ENCODE data around the gene C19orf81.
"Not testable (repeated sequence)": the region's sequence is repeated elsewhere in the genome, so short reads cannot be mapped to it uniquely, and the experiment has no call there.

Gene C19orf81

GRCh38 chr19:50649433-50650391, at the start of gene C19orf81:
Gene C19orf81 (plus strand): TSS chr19:50649445. CDS start chr19:50649445, 0 bp downstream.
- DNase-seq (ENCODE audit: extremely low spot score, insufficient read length, low read depth) (no peak), FAIRE-seq (no peak)

GRCh38 chr19:50601407-50602088, 47.7 kb upstream of the C19orf81 start:
- FAIRE-seq = no peak
- no peak for DNase-seq (ENCODE audit: extremely low spot score, insufficient read length, low read depth)

GRCh38 chr19:50602089-50602422, 47.2 kb upstream of the C19orf81 start:
- FAIRE-seq (no peak), DNase-seq (ENCODE audit: extremely low spot score, insufficient read length, low read depth) (no peak)

GRCh38 chr19:50602496-50602895, 46.7 kb upstream of the C19orf81 start:
- DNase-seq (ENCODE audit: extremely low spot score, insufficient read length, low read depth) (no peak), FAIRE-seq (no peak)

- no peak for DNase-seq (ENCODE audit: extremely low spot score, insufficient read length, low read depth)
- FAIRE-seq = no peak
Observed at GRCh38 chr19:50602935-50603334, 46.3 kb upstream of the C19orf81 start.

- not testable (repeated sequence) for DNase-seq (ENCODE audit: extremely low spot score, insufficient read length, low read depth); FAIRE-seq
Observed at GRCh38 chr19:50604264-50605073, 44.8 kb upstream of the C19orf81 start.

- not testable (repeated sequence) for DNase-seq (ENCODE audit: extremely low spot score, insufficient read length, low read depth); FAIRE-seq
Observed at GRCh38 chr19:50606059-50606836, 43.0 kb upstream of the C19orf81 start.

- no peak for FAIRE-seq
Observed at GRCh38 chr19:50607388-50607787, 41.9 kb upstream of the C19orf81 start.

GRCh38 chr19:50607874-50608785, 41.1 kb upstream of the C19orf81 start:
- peak; percentile 75 for FAIRE-seq

More at GRCh38 chr19:50607388-50607787, 41.9 kb upstream of the C19orf81 start:
- DNase-seq (ENCODE audit: extremely low spot score, insufficient read length, low read depth) = no peak

GRCh38 chr19:50612504-50613404, 36.5 kb upstream of the C19orf81 start:
- FAIRE-seq; DNase-seq (ENCODE audit: extremely low spot score, insufficient read length, low read depth): not testable (repeated sequence)

More at GRCh38 chr19:50607874-50608785, 41.1 kb upstream of the C19orf81 start:
- DNase-seq (ENCODE audit: extremely low spot score, insufficient read length, low read depth) = peak; percentile 81

GRCh38 chr19:50618379-50618778, 30.9 kb upstream of the C19orf81 start:
- DNase-seq (ENCODE audit: extremely low spot score, insufficient read length, low read depth); FAIRE-seq: not testable (repeated sequence)

- not testable (repeated sequence) for FAIRE-seq; DNase-seq (ENCODE audit: extremely low spot score, insufficient read length, low read depth)
Observed at GRCh38 chr19:50619184-50619583, 30.1 kb upstream of the C19orf81 start.

GRCh38 chr19:50620394-50620906, 28.8 kb upstream of the C19orf81 start:
- not testable (repeated sequence) for DNase-seq (ENCODE audit: extremely low spot score, insufficient read length, low read depth)

GRCh38 chr19:50624949-50625600, 24.2 kb upstream of the C19orf81 start:
- DNase-seq (ENCODE audit: extremely low spot score, insufficient read length, low read depth) = no peak
- FAIRE-seq = no peak

More at GRCh38 chr19:50620394-50620906, 28.8 kb upstream of the C19orf81 start:
- FAIRE-seq = not testable (repeated sequence)

GRCh38 chr19:50626011-50626410, 23.2 kb upstream of the C19orf81 start:
- no peak for FAIRE-seq
- DNase-seq (ENCODE audit: extremely low spot score, insufficient read length, low read depth) = no peak

- DNase-seq (ENCODE audit: extremely low spot score, insufficient read length, low read depth) (no peak), FAIRE-seq (no peak)
Observed at GRCh38 chr19:50626795-50627194, 22.4 kb upstream of the C19orf81 start.
